NCI-H1694 (cell line): ENCODE results near the gene AP1M1.

Source experiments
- DNase-seq: peaks from one replicate; lab custom pipeline; 2025; lab: John Stamatoyannopoulos, UW

AP1M1 gene

GRCh38 chr19:16208064-16208759 lies 10.5 kb downstream of the AP1M1 start:
- DNase-seq: no peak

GRCh38 chr19:16208847-16209665 lies 11.3 kb downstream of the AP1M1 start:
- no peak for DNase-seq

GRCh38 chr19:16210168-16210567 lies 12.5 kb downstream of the AP1M1 start:
- no peak for DNase-seq

GRCh38 chr19:16213076-16213475 lies 15.4 kb downstream of the AP1M1 start:
- DNase-seq: no peak

- peak; percentile 70 for DNase-seq
Measured at GRCh38 chr19:16216744-16217670, 19.3 kb downstream of the AP1M1 start.

GRCh38 chr19:16217716-16218451 lies 20.2 kb downstream of the AP1M1 start:
- DNase-seq: no peak

- no peak for DNase-seq
Measured at GRCh38 chr19:16218851-16219250, 21.1 kb downstream of the AP1M1 start.

- no peak for DNase-seq
Measured at GRCh38 chr19:16222806-16223205, 25.1 kb downstream of the AP1M1 start.

- no peak for DNase-seq
Measured at GRCh38 chr19:16223746-16224145, 26.0 kb downstream of the AP1M1 start.

GRCh38 chr19:16224293-16225045 lies 26.8 kb downstream of the AP1M1 start:
- DNase-seq: no peak

GRCh38 chr19:16225279-16226183 lies 27.8 kb downstream of the AP1M1 start:
- DNase-seq: no peak

- no peak for DNase-seq
Measured at GRCh38 chr19:16226184-16226591, 28.5 kb downstream of the AP1M1 start.

- no peak for DNase-seq
Measured at GRCh38 chr19:16226878-16227836, 29.4 kb downstream of the AP1M1 start.

- DNase-seq: no peak
Measured at GRCh38 chr19:16227837-16228636, 30.3 kb downstream of the AP1M1 start.

GRCh38 chr19:16228637-16229321 lies 31.1 kb downstream of the AP1M1 start:
- no peak for DNase-seq

GRCh38 chr19:16229322-16229641 lies 31.6 kb downstream of the AP1M1 start:
- DNase-seq: no peak

- no peak for DNase-seq
Measured at GRCh38 chr19:16232127-16232526, 34.4 kb downstream of the AP1M1 start.
